HAP-1 (cell line): Measurements from ENCODE around the gene MCF2.

Experiments
- DNase-seq, 2 experiments: peaks; one replicate each; pipeline ENCODE4 v3.0.0-alpha.2; 2016 to 2020; ENCODE audit warnings: low spot score in 2 of 2
- H3K27me3 ChIP-seq: fragments of 250-450 bp; sonication (Bioruptor Pico); 2 replicates; pipeline ENCODE4 v1.5.1; 2020; ENCODE audit warnings: low read depth, mild to moderate bottlenecking, moderate library complexity
- H3K36me3 ChIP-seq: fragments of 250-450 bp; sonication (Bioruptor Pico); replicated peaks from 2 replicates; pipeline ENCODE4 v1.5.1; 2020; ENCODE audit warnings: mild to moderate bottlenecking
- H3K4me1 ChIP-seq: fragments of 250-450 bp; sonication (Bioruptor Pico); 2 replicates; pipeline ENCODE4 v1.5.1; 2020; ENCODE audit warnings: mild to moderate bottlenecking
- H3K4me3 ChIP-seq: fragments of 250-450 bp; sonication (Bioruptor Pico); 2 replicates; pipeline ENCODE4 v1.5.1; 2020; ENCODE audit warnings: mild to moderate bottlenecking, moderate library complexity
- H3K9me3 ChIP-seq: fragments of 250-450 bp; sonication (Bioruptor Pico); 2 replicates; pipeline ENCODE4 v1.5.1; 2020; ENCODE audit warnings: mild to moderate bottlenecking, moderate library complexity
- in situ Hi-C: fragments of 300-500 bp; cut with MboI; formaldehyde crosslinking; loops from 3 replicates; pipeline ENCODE4 v1.14.3; 2020; ENCODE audit warnings: low sequenced_read_pairs, inconsistent platforms, mixed read lengths

The MCF2 gene

DNA sequence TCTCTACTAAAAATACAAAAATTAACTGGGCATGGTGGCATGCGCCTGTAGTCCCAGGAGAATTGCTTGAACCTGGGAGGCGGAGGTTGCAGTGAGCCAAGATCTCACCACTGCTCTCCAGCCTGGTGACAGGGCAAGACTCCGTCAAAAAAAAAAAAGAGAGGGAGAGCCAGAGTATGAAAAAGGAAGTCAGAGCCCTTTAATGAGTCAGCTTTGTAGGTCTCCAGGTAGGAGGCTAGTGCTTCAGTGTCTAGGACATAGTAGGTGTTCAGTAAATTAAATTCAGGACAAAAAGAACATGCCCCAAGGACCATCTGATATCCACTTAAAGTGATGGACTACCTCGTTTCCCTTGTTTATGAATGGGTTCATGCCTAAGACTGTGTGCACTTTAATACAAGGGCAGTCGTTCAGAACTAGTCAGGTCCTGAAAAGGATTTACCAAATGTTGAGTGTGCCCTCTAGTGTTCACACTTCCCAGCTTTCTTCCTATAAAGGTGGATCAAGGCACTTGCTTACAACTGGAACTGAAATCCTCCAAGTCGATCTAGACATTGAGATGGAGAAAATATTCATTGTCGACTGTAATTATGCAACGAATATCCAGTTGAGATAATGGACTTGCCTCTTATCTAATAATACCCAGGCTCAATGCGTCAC is 148.5 kb downstream of the MCF2 start:
- Histone ChIP-seq H3K27me3 (no peaks in the 10 kb centered on the region), H3K36me3 (no peaks in the 10 kb centered on the region), H3K9me3 (no peaks in the 10 kb centered on the region), H3K4me1 (no peaks in the 10 kb centered on the region), H3K4me3 (no peak overlapping the region)
- in situ Hi-C loops, result loop anchor here (10.0 to 25.0 kb wide), 2 partner anchors 447 to 785 kb away; no protein-coding TSS in a partner anchor
- peak; percentile 66 to 92 for DNase-seq

DNA sequence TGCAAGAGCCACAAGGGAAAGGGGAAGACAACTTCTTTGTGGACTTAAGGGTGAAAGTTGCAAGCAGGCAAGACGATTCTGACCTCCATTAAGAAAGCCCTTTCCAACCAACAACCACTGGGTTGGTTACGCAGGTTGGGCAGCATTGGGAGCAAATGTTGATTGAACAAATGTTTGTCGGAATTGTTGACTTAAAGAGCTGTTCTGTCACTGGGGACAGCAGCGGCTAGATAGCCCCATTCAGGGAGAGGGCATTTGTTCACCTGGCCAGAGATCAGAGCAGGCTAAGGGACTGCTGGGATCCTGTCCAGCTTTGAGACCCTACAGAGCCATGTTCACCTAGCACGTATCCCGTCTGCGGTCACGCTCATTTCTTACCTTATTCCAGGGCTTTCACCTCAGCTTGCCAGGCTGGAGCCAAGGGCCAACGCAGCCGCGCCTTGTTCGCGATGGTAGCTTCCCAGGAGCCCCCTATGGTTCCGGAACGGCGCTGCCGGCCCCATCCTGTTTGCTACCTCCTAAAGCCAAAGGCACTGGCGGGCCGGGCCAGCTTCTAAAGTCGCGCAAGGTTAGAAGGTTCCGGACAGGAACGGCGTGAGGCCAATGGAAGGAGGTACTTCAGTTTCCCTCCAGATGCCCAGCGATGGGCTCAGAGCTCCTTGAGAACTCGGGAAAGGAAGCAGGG is 152.8 kb downstream of the MCF2 start:
- no peak for DNase-seq
- in situ Hi-C loops, result loop anchor here (10.0 to 25.0 kb wide), 2 partner anchors 443 to 780 kb away; no protein-coding TSS in a partner anchor
- Histone ChIP-seq H3K9me3 (no peaks in the 10 kb centered on the region), H3K36me3 (no peaks in the 10 kb centered on the region), H3K4me1 (no peaks in the 10 kb centered on the region), H3K4me3 (no peak overlapping the region), H3K27me3 (no peaks in the 10 kb centered on the region)

- H3K9me3 ChIP-seq, result no peaks in the 10 kb centered on the region
- in situ Hi-C loops, result loop anchor here (10.0 to 25.0 kb wide), 2 partner anchors 442 to 780 kb away; no protein-coding TSS in a partner anchor
Measured at GRCh38 chrX:139554376-139554775, 153.6 kb downstream of the MCF2 start.

DNA sequence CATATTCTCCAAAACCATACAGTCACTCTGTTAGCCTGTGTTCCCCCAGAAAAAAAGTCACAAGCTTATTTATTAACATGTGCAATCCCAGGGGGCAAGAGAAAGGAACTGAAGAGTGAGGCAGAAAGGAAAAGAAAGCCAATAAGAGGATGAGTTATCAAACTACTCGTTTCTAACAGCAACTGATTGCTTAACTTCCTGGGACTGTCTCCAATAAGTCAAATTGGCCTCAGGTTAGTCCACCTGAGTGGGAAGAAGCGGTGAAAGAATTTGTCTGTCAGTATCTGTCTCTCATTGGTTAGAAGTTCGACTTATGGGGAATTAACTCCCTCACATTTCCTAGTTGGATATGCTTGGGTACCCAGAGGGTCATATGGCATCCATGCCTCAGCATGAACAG is 163.4 kb downstream of the MCF2 start:
- H3K4me1 ChIP-seq, result no peaks in the 10 kb centered on the region
- no peak for DNase-seq
- in situ Hi-C loops, result no loop called here
- no peaks in the 10 kb centered on the region for H3K27me3 ChIP-seq
- no peaks in the 10 kb centered on the region for H3K9me3 ChIP-seq
- H3K36me3 ChIP-seq, result no peaks in the 10 kb centered on the region
- no peak overlapping the region for H3K4me3 ChIP-seq

More at GRCh38 chrX:139554376-139554775, 153.6 kb downstream of the MCF2 start:
- no peaks in the 10 kb centered on the region for H3K27me3 ChIP-seq
- H3K36me3 ChIP-seq, result no peaks in the 10 kb centered on the region
- no peak for DNase-seq
- H3K4me3 ChIP-seq, result no peak overlapping the region
- no peaks in the 10 kb centered on the region for H3K4me1 ChIP-seq

DNA sequence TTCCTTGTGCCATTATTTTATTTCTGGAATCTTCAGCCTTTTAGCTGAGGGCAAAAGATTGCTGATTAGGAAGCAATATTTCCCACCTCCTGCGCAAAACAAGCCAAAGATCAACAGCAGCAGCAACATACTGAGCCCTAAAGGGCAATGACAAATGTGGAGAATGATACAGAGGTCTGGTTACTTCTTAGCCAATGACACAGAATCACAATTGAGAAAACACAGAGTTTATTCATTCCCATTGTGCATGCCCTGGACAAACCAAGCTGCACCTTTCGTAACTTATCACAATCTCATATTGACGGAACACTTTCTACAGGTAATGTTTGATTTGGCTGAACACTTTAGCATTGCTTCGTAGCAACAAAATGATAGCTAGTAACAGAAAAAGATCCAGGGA is 164.0 kb downstream of the MCF2 start:
- DNase-seq, result no peak
- Histone ChIP-seq H3K4me1 (no peaks in the 10 kb centered on the region), H3K36me3 (no peaks in the 10 kb centered on the region), H3K27me3 (no peaks in the 10 kb centered on the region), H3K9me3 (no peaks in the 10 kb centered on the region), H3K4me3 (no peak overlapping the region)
- in situ Hi-C loops, result no loop called here

GRCh38 chrX:139542652-139543051 is 165.3 kb downstream of the MCF2 start:
- H3K9me3 ChIP-seq, result no peaks in the 10 kb centered on the region
- no peaks in the 10 kb centered on the region for H3K27me3 ChIP-seq
- in situ Hi-C loops, result no loop called here
- H3K4me3 ChIP-seq, result no peak overlapping the region
- no peaks in the 10 kb centered on the region for H3K36me3 ChIP-seq
- no peak for DNase-seq
- no peaks in the 10 kb centered on the region for H3K4me1 ChIP-seq

DNA sequence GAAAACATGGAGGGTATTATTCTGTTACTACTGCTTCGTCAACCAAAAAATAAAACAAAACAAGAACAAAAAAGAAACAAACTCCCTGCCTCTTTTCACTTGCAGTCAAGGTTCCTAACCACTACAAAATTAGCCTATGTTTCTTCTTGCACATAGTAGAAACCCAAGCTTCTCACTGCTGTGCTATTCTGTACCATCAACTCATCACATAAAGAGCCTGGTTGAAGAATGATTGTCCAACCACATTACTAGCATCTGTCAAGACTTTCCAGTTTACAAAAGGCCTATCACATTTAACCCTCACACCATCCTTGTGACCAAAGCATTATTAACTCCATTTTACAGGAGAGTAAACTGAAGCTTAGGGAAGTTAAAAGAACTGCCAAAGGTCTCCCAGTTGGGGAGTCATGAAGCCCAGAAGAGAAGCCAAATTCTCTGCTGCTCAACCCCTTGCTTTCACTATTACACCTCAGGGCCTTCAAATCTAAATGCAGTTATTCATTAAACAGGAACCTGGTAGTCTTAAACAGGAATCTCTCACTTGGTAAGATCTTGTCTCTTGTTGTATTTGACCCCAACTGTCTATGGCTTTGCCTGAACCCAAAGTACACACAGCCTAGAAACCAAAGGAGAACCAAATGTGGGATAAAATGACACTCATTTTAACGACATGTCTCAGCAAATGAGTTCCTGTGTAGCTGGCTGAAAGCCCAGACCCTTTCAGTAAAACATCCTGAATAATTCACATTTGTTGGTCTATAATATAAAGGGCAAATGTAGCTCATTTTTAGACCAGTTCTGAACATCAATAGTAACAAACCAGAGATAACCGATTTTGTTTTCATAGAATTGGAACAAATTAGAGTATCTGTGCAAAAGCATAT is 168.8 kb downstream of the MCF2 start:
- H3K9me3 ChIP-seq, result no peaks in the 10 kb centered on the region
- H3K36me3 ChIP-seq, result no peaks in the 10 kb centered on the region
- no peaks in the 10 kb centered on the region for H3K27me3 ChIP-seq
- in situ Hi-C loops, result no loop called here
- no peak for DNase-seq
- no peak overlapping the region for H3K4me3 ChIP-seq
- no peaks in the 10 kb centered on the region for H3K4me1 ChIP-seq

DNA sequence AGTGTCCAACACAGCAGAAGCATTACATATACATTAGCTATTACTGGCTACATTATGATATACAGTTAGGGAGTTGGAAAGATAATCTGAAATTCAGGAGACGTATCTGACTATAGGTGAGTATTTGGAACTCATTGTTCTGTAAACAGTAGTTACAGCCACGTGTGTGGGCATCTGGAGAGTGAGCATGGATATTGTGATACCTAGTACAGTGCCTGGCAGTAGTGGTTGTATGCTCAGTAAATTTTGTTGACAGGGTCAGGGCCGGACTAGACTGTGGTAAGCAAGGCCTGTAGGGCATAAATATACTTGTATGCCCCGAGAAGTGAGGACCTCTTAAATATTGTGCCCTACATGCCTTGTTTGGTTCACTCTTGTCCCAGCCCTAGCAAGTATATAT is 174.5 kb downstream of the MCF2 start:
- Histone ChIP-seq H3K9me3 (no peaks in the 10 kb centered on the region), H3K27me3 (no peaks in the 10 kb centered on the region), H3K4me1 (no peaks in the 10 kb centered on the region), H3K36me3 (no peaks in the 10 kb centered on the region), H3K4me3 (no peak overlapping the region)
- in situ Hi-C loops, result no loop called here
- no peak for DNase-seq

DNA sequence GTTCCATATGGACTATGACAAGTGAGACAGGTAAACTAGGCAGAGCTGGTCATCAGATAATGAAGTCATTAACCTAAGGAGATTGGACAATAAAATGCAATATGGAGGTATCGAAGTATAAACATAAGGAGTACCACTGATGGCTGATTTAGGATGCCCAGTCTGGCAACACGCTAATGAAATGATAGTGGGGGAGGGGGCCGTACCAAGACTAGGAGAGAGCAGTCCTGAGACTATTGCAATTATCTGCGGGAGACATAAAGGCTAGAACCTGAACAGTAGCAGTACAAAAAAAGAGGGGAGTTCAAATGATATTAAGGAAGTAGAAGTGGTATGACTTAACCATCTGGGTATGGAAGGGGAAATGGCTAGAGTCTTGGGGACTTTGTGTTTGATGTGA is 175.1 kb downstream of the MCF2 start:
- no peak for DNase-seq
- H3K27me3 ChIP-seq, result no peaks in the 10 kb centered on the region
- no peak overlapping the region for H3K4me3 ChIP-seq
- in situ Hi-C loops, result no loop called here
- no peaks in the 10 kb centered on the region for H3K9me3 ChIP-seq
- H3K36me3 ChIP-seq, result no peaks in the 10 kb centered on the region
- H3K4me1 ChIP-seq, result no peaks in the 10 kb centered on the region
